ENCODE measurements around the gene OTOP2.
"Not testable (repeated sequence)": the region's sequence is repeated elsewhere in the genome, so short reads cannot be mapped to it uniquely, and the experiment has no call there.

The OTOP2 gene

DNA sequence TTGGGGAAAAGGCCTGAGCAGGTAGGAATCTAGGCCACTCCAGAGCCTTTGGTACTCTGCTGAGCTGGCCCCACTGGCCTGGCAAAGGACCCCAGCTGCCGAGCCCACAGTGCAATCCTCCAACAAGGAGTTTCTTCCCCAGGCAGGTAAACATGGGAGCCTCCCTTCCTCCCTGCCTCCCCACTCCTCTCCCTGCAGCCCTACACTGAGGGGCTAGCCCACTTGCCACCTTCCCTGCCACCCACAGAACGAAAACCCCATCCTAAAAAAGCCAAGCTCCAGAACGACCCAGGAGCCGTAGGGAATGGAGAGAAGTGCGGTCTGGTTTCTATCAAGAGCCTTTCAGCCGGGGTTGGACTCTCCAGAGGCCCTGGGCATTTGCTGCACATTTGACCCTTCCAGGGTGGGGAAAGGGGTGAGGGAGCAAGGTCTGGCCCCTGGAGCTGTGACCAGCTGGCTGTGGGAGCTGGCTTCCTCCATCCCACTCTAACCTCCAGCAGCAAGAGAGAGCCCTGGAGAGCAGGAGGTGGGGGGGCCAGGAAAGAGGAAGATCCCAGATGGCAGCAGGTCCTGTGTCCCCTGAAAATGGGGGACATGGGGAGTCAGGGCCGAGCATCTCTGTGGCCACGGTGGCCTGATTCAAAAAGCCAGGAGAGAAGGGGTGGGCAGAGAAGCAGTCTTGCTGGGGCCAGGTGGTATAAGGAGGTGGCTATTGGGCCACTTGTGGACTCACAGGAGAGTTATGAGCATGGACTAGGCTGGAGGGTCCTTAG is 47.2 kb downstream of the OTOP2 start:
- Mint-ChIP-seq H3K9me3 (no peaks in the 10 kb centered on the region), H3K27ac (no peak overlapping the region), H3K36me3 (no peaks in the 10 kb centered on the region), H3K27me3 (peaks cover 66% of the 10 kb centered on the region), H3K4me1 (peaks cover 6% of the 10 kb centered on the region), H3K4me3 (peak overlapping the region; percentile 23)
- DNase-seq, result no peak
- CTCF ChIA-PET, result interaction anchor here (0.6 to 8.0 kb wide), 5 partner anchors 10 to 231 kb away, joined by 3 to 63 read pairs (median 3); no protein-coding TSS in a partner anchor

DNA sequence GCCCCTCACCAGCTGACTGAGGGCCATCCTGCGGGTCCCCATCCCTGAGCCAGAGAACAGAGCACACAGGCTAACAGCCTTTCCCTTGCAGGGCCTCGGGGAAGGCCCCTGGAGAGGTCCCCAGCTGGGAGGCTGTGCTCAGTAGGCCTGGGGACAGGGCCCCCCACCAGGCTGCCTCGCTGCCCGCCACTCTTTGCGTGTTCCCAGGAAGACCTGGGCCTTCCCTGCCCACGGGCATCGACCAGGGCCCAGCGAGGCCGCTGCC is 47.7 kb downstream of the OTOP2 start:
- no peak overlapping the region for H3K27ac Mint-ChIP-seq
- H3K9me3 Mint-ChIP-seq, result no peaks in the 10 kb centered on the region
- DNase-seq, result no peak
- H3K36me3 Mint-ChIP-seq, result no peaks in the 10 kb centered on the region
- peaks cover 6% of the 10 kb centered on the region for H3K4me1 Mint-ChIP-seq
- H3K4me3 Mint-ChIP-seq, result peak overlapping the region; percentile 46
- peaks cover 67% of the 10 kb centered on the region for H3K27me3 Mint-ChIP-seq
- CTCF ChIA-PET, result interaction anchor here (0.6 to 8.0 kb wide), 5 partner anchors 11 to 230 kb away, joined by 3 to 63 read pairs (median 3); no protein-coding TSS in a partner anchor

DNA sequence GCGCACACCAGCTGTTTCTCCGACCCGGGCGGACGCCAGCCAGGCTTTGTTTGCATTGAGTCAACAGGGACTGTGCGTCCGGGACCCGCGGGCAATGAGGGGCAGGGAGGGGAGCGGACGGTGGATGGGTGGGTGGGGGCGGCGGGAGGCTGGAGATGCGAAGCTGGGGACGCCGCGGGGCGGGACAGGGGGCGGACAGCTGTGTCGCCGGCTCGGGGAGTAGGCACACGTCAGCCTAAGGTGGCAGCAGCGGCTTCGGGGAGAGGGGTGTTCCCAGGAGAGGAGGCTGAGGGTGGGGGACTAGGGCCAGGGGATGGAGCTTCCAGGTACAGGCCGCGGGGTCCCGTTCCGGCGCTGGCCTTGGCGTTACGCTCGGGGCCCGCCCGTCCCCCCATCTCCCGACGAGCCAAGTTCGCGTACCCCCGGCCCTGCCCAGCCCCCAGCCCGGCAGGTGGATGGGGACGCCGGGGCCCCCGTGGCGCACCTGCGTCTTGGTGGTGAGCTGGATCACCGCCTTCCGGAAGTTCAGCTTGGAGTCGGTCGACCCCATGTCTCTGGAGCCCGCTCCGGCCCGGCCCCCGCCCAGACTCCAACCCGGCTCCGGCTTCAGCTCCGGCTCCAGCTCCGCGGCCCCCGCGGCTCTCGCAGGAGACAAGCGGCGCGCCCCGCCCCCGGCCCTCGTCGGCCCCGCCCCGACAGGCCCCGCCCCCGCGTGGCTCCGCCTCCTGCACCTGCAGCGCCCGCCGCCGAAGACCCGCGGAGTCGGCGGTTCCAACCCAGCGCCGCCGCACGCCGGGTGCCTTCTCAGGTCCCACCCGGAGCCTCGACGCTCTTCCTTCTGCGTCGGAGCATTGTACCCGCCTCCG is 48.3 kb downstream of the OTOP2 start, which contains the start of gene HID1:
Gene HID1 (minus strand): TSS at position 653 of the 866 bp plus-strand sequence. CDS start 103 bp downstream, at position 550.
- H3K27me3 Mint-ChIP-seq, result peaks cover 72% of the 10 kb centered on the region

DNA sequence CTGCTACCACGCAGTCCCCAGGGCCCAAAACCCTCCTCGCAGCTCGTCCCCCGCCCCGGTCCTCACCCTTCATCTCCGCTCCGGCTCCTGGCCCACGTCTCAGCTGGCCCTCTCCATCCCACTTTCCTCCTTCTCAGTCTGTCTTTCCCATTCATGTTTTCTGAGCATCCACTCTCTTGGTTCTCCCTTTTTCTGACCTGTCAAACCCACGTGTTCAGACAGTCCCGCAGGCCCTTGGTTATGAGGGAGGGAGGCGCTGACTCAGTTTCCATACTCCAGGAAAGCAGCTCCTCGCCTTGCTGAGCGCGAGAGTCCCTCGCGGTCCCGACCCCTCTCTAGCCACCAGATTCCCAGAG is 48.9 kb downstream of the OTOP2 start:
- Mint-ChIP-seq H3K9me3 (no peaks in the 10 kb centered on the region), H3K27me3 (peaks cover 79% of the 10 kb centered on the region), H3K27ac (no peak overlapping the region), H3K36me3 (no peaks in the 10 kb centered on the region), H3K4me3 (peak overlapping the region; percentile 74), H3K4me1 (peaks cover 6% of the 10 kb centered on the region)
- CTCF ChIA-PET, result interaction anchor here (1.0 to 8.0 kb wide), 4 partner anchors 12 to 439 kb away, joined by 3 to 63 read pairs (median 4); no protein-coding TSS in a partner anchor
- no peak for DNase-seq

More for the DNA sequence above, 48.3 kb downstream of the OTOP2 start, which contains the start of gene HID1:
- CTCF ChIA-PET, result interaction anchor here (1.0 to 8.0 kb wide), 4 partner anchors 11 to 440 kb away, joined by 3 to 63 read pairs (median 4); no protein-coding TSS in a partner anchor
- peak; percentile 84 for DNase-seq
- Mint-ChIP-seq H3K27ac (no peak within 1 kb of the TSS), H3K9me3 (no peaks in the 10 kb centered on the region), H3K4me3 (peak within 1 kb of the TSS; percentile 74), H3K36me3 (no peaks in the 10 kb centered on the region), H3K4me1 (peaks cover 6% of the 10 kb centered on the region)

DNA sequence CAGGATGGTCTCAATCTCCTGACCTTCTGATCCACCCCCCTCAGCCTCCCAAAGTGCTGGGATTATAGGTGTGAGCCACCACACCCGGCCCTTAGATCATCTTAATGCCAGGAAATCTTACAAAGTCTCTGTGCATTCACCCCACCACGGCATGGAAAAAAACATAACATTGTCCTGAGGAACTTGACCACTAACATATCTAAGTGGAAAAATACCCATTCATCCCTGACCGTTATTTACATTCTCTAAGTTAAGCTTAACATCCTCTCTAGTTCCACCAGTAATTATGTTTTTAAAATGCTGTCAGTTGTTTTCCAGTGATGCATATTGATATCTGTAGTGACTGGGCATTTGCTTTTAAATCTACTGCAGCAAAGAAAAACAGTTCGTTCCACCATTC is 51.9 kb downstream of the OTOP2 start:
- Mint-ChIP-seq H3K4me1 (peaks cover 16% of the 10 kb centered on the region), H3K27me3 (peaks cover 83% of the 10 kb centered on the region), H3K36me3 (no peaks in the 10 kb centered on the region), H3K9me3 (no peaks in the 10 kb centered on the region), H3K4me3 (no peak overlapping the region), H3K27ac (no peak overlapping the region)
- CTCF ChIA-PET, result interaction anchor here (8.0 kb wide), 1 partner anchor 15 kb away, joined by 63 read pairs; no protein-coding TSS in a partner anchor
- DNase-seq, result no peak

DNA sequence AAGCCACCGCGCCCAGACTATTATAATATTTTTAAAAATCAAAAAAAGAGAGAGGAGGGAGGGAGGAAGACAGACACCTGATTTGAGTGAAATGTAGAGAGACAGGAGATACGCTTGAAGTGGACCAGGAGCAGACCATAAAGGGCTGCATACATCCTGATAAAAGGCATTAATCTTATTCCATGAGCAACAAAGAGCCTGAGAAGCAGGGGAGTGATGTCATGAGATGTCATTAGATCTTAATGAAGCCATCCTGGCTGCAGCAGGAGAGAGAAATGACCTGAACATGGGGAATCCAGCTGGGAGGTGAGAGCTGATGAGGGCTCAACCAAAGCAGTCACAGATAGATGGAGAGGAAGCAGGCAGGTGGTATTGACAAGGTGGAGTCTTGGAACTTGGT is 53.7 kb downstream of the OTOP2 start:
- Mint-ChIP-seq H3K4me1 (peaks cover 28% of the 10 kb centered on the region), H3K27me3 (peaks cover 83% of the 10 kb centered on the region), H3K36me3 (no peaks in the 10 kb centered on the region), H3K9me3 (no peaks in the 10 kb centered on the region), H3K27ac (no peak overlapping the region), H3K4me3 (no peak overlapping the region)
- no peak for DNase-seq
- CTCF ChIA-PET, result interaction anchor here (0.5 to 1.3 kb wide), 2 partner anchors 84 to 224 kb away, joined by 3 read pairs; no protein-coding TSS in a partner anchor

DNA sequence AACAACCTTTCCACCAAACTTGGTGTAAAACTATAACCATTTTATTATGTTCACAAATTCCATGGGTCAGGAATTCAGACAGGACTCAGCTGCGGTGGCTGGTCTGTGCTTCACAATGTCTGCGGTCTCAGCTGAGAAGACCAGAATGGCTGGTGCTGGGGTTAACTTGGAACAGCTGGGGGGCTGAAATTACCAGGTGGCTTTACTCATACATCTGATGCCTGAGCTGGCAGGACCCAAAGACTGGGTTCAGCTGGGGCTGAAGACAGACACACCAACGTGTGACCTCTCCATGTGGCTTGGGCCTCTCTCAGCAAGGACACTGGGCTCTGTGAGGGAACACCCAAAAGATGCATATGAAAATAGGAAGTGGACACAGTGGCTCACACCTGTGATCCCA is 54.2 kb downstream of the OTOP2 start:
- Mint-ChIP-seq H3K4me3 (no peak overlapping the region), H3K9me3 (no peaks in the 10 kb centered on the region), H3K4me1 (peaks cover 24% of the 10 kb centered on the region), H3K27ac (no peak overlapping the region), H3K36me3 (no peaks in the 10 kb centered on the region), H3K27me3 (peaks cover 82% of the 10 kb centered on the region)
- no peak for DNase-seq
- CTCF ChIA-PET, result interaction anchor here (0.5 to 1.3 kb wide), 2 partner anchors 84 to 223 kb away, joined by 3 read pairs; no protein-coding TSS in a partner anchor

DNA sequence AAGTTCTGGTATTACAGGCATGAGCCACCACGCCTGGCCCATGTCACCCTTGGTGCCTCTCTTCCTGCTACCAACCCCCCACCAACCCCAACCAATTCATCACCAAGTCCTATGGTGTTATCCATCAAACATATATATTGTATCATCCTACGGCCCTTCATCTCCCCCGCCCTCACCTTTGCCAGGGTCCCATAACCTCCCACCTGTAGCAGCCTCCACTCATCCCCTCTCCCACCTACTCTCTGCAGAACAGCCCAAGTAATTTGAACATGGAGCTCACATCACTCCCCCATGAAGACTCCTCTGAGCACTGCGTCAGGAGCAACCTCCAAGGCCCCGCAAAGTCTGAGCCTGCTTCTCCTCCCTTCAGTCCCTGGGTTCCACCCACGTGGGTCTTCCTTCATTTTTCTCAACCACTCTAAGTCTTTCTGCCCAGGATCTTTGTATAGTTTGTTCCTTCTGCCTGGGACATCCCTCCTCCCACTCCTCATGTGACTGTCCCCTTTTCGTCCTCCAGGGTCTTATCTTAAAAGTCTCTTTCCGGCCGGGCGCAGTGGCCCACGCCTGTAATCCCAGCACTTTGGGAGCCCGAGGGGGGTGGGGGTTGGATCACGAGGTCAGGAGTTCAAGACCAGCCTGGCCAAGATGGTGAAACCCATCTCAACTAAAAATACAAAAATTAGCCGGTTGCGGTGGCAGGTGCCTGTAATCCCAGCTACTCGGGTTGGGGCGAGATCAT is 55.5 kb downstream of the OTOP2 start:
- no peaks in the 10 kb centered on the region for H3K9me3 Mint-ChIP-seq
- no peak overlapping the region for H3K27ac Mint-ChIP-seq
- H3K27me3 Mint-ChIP-seq, result peaks cover 81% of the 10 kb centered on the region
- H3K4me3 Mint-ChIP-seq, result no peak overlapping the region
- H3K36me3 Mint-ChIP-seq, result no peaks in the 10 kb centered on the region
- peaks cover 26% of the 10 kb centered on the region for H3K4me1 Mint-ChIP-seq
- CTCF ChIA-PET, result interaction anchor here (1.1 kb wide), 1 partner anchor 117 kb away, joined by 3 read pairs; no protein-coding TSS in a partner anchor
- no peak for DNase-seq

DNA sequence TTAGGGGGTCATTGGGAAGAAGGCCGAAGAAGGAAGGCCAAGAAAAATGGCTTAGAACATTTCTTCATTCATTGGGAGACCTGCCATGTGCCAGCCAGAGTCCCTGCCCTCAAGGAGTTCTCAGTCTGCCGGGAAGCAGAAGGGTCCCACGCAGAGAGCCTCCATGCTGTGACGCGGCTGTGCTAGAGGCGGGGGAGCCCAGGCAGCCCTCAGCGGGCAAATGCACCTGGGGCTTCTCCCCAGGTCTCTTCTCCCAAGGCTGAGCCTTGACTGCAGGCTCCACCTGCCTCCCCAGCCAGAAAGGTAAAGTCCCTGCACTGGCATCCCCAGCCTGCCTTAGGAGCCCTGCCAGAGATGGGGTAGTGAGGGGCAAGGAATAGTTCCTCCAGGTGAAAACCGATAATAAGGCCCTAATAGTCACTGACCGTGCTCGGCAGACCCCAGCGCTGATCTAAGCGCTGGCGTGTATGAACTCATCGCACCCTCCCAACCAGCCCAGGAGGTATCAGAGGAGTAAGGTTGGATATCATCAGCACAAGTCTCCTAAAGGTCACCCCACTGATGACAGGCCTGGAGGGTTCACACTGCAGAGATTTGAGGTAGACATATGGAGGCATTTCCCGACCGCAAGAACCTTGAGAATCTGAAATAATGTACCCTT is 57.4 kb downstream of the OTOP2 start:
- DNase-seq, result no peak
- Mint-ChIP-seq H3K4me1 (peaks cover 26% of the 10 kb centered on the region), H3K27ac (peak overlapping the region; percentile 75), H3K4me3 (peak overlapping the region; percentile 81), H3K36me3 (no peaks in the 10 kb centered on the region), H3K27me3 (peaks cover 85% of the 10 kb centered on the region), H3K9me3 (no peaks in the 10 kb centered on the region)
- CTCF ChIA-PET, result no interaction called here

DNA sequence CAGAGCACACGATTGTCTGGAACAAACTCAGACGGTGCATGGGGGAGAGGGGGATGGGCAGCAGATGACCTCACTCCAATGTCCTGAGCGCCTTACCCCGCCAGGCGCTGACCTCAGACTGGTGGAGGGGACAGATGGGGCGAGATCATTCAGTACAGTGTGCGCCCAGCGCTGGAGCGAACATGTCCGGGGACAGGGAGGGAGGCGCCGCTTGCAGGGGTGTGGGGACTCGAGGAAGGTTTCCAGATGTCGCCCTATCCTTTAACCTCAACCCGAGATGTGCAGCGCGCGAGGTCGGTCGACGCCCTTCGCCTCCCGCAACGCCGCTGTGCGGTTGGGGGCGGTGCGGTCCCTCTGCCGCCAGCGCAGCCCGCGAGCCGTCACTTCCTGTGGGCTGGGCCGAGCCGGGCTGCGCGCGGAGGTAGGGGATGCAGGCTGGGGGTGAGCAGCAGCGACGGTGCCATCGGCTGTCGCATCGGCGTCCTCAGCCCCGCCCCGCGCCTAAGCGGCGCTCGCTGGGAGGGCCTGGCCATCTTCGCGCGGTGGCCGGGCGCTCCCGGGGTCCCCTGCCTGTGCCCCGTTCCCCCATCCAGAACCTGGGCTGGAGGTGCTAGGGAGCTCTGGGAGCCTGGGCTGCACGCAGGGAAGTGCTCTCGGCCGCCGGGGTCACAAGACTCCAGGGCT is 58.0 kb downstream of the OTOP2 start:
- CTCF ChIA-PET, result interaction anchor here (1.3 kb wide), 1 partner anchor 30 kb away, joined by 5 read pairs; the partner anchor contains the start of gene MRPL58
- Mint-ChIP-seq H3K27me3 (peaks cover 84% of the 10 kb centered on the region), H3K9me3 (no peaks in the 10 kb centered on the region), H3K27ac (peak overlapping the region; percentile 75), H3K4me3 (peak overlapping the region; percentile 81), H3K4me1 (peaks cover 33% of the 10 kb centered on the region), H3K36me3 (no peaks in the 10 kb centered on the region)
- DNase-seq, result peak; percentile 88

DNA sequence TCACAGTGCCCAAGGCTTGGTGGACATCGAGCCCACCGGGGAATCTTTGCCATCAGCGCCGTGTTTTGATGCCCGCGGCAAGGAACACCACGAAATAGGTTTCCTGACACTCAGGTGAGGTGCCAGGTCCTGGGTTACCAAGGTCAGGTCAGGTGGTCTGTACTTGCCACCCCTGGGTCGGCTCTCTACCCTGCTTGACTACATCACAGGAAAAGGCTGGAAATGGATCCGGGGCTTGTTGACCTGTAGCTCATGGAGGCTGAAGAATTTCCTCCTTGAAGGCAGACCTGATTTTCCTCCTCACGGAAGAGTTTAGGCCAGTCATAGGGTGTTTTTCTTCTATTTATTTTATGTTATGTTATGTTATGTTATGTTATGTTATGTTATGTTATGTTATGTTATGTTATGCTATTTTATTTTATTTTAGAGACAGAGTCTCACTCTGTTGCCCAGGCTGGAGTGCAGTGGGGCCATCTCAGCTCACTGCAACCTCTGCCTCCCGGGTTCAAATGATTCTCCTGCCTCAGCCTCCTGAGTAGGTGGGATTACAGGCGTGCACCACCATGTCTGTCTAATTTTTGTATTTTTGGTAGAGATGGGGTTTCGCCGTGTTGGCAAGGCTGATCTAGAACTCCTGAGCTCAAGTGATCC is 58.7 kb downstream of the OTOP2 start:
- H3K27me3 Mint-ChIP-seq, result peaks cover 82% of the 10 kb centered on the region
- CTCF ChIA-PET, result interaction anchor here (1.3 kb wide), 2 partner anchors 22 to 29 kb away, joined by 5 read pairs; partner anchors contain the start of gene MRPL58
- DNase-seq, H3K9me3 Mint-ChIP-seq, H3K36me3 Mint-ChIP-seq, H3K27ac Mint-ChIP-seq: not testable (repeated sequence)
- H3K4me3 Mint-ChIP-seq, result peak overlapping the region; percentile 21
- H3K4me1 Mint-ChIP-seq, result peaks cover 35% of the 10 kb centered on the region
